SW 1271 (cell line): ENCODE results near the gene NISCH.
A peak's percentile ranks its signal among the peaks of the same experiment; 100 is the strongest.

Experiments
- DNase-seq, 2 experiments: peaks; one replicate each; lab custom pipeline; 2025; lab: John Stamatoyannopoulos, UW

The NISCH gene

GRCh38 chr3:52435246-52436101, 19.9 kb upstream of the NISCH start:
- no peak for DNase-seq

DNA sequence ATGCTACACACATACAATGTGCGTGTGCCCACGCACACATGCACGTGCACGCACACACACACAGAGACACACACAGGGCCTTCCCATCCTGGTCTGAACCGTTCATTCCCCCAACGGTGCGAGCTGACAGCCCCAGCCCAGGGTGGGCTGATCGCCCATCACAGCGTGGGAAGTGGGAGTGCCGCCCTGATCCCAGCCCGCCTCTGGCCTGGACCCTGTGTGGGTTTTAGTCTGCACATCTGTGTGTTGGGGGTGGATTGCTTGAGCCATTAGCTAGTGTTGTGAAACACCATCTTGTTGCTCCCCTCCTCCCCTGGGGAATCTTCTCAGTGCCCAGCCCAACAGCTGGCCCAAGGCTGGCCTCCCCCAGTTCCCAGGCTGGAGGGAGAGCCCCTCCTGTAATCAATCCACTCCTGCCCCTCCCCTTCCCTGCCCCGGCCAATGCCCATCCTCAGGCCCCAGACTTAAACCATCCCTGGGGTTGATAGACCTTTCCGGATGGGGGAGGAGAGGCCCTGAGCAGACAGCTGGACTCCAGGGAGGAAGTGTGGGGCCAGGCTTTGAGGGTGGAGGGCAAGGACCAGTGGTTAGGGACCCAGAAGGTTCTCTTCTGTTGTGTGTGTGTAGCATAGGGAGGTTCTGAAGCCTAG, 18.8 kb upstream of the NISCH start:
- DNase-seq, result no peak

DNA sequence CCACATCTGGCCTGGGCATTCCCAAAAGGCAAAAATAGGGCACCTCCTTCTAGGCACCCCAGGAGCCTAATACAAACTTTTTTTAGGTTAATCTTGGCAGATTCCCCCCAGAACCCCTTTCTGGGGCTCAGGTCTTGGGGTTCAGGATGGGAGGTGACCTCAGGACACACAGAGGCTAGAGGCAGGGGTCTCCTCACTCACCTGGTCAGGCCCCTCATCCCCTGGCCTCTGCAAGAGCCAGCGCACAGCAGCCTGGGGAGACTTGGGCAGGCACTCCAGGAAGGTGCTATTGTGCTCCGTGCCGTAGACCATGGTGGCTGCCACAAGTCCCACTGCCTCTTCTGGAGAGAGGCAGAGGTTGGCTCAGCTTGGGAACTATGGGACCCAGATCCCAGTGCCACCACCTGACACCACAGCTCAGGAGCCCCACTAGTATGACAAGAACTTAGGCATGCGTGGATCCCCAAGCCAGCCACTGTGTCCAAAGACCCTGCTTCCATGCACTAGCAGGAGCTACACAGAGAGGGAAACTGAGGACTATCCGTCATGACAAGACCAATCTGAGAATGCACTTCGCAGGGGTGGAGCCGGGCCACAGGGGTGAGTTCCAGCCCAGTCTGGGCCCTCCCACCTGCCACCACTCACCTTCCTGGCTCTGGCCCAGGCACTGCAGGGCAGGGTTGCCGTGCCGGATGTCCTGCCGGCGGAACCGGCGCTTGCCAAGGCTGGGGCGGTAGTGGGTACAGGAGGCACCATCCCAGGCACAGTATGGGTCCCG, 17.9 kb upstream of the NISCH start:
- no peak for DNase-seq

- no peak for DNase-seq
These were observed 17.4 kb upstream of the NISCH start for GRCh38 chr3:52438104-52438376.

GRCh38 chr3:52438579-52439425, 16.6 kb upstream of the NISCH start:
- DNase-seq, result no peak

DNA sequence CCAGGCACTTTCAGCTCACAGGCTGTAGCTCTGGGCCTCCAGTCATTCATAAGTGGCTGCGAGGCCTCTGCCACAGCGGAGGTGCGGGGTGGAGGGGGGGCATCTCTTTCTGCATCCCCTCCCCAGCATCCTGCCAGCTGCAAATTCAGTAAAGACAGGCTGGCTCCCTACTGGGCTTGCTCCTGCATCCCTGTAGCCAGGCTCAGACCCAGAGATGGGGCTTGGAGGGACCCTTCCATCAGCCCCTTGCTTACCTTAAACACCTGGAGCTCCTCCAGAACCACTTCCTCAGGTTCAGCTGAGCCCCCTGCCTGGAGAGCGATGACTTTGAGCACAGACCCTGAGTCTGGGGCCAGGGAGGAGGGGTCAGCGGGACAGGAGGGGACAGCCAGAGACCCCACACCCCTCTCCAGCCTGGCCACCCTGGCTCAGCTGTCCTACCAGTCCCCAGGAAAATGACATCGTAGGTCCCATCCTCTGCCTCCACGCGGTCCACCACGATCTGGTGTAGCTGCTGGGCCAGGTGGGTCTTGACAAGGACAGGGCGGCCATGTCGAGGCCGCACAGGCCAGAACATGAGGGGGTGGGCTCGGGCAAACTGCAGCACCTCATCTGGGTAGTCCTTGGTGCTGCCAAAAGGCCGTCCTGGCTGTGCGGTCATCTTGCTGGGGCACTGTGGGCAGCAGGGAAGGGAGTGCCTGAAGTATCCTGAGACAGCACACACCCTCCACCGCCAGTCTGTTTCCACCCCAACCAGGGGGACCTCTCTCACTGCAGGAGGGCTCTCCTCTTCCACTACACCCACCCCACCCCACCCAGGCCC, 15.8 kb upstream of the NISCH start:
- DNase-seq, result no peak

DNA sequence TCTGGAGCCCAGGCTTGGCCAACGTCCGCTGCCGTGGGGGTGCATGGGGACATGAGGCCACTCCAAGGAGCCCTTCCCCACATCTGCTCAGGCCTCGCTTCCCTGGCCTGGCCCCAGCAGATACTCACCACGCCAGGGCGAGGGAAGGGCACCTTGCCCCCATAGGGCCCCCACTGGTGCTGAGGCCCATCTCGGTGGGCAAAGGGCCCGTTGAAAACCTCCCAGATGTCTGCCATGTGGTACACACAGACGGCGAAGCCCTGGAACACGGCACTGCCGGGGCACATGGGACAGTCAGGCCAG, 15.2 kb upstream of the NISCH start:
- no peak for DNase-seq

DNA sequence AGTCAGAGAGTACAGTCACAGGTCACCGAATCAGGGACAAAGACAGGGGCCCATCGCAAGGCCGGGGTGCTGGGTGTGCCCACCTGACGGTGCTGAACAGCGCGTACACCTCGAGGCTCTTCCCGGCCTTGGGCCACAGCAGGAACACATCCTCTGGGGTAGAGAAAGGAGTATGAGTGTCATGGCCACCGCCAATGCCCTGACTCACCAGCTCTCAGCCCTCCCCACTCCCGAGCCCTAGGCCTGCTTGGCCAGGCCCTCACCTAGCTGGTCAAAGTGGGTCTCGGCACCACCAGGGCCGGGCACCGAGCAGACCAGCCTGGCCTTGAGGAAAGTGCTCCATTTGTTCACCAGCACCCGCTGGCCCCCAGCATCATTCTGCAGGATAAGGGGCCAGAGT, 14.7 kb upstream of the NISCH start:
- no peak for DNase-seq

- DNase-seq, result no peak
These were observed 14.2 kb upstream of the NISCH start for GRCh38 chr3:52441091-52441771.

GRCh38 chr3:52441772-52442332, 13.6 kb upstream of the NISCH start:
- DNase-seq, result no peak

GRCh38 chr3:52442409-52443267, 12.8 kb upstream of the NISCH start:
- DNase-seq, result no peak

DNA sequence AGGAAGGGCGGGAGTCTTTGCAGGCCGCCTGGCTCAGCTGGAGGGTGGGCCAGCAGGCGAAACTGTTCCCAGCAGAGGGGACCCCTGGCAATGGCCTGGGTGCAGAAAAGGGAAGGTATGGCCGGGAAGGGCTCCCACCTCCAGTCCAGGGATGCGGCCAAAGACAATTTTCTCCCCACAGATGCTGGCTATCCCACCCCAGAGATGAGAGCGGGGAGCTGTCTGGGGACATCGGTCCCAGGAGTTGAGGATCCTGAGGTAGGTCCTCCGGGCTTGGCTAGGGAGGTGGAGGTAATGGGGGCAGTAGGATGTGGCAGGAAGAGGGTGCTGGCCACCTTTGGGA, 12.2 kb upstream of the NISCH start:
- no peak for DNase-seq

- DNase-seq, result no peak
These were observed 11.4 kb upstream of the NISCH start for GRCh38 chr3:52443791-52444687.

DNA sequence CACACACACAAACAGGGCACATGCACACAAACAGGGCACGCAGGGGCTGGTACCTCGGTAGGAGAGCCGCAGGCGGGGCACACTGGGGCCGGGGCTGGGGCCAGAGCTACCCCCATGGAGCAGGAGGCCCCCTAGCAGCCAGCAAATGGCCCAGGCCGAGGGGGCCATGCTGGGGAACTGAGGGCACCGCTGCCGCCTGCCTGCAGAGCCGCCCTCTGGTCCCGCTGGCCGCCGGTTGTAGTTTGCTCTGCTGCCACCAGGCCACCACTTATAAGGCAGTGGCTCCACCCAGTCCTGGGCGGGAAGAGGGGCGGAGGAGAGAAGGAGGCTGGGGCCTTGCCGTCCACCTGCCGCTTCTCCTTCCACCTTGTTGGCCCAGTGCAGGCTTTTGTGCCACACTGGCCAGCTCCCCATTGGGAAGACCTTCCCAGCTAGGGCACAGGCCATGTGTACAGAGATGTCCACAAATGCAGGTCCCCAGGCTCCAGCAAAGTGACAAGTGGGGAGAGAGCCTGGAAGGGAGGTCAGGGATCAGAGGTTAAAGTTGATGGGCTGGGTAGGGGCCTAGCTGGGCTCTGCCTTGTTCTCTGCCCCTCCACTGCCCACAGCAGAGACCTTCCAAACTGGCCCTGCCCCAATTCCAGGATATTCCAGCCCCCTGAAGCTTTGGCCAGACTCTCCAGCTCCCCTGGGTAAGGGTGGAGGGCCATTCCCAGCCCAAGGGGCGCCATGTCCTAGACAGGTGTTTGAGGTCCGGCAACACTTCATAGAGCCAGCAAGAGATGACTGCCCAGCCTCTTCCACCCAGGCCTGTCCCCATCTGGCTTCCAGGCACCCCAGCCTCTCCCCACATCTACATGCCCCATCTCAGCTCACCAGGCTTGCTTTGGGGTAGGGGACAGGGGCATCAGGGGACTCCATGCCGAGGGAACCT, 10.3 kb upstream of the NISCH start, which contains the start of gene SEMA3G:
Gene SEMA3G, minus strand, starts transcription at position 244 of the 934 bp plus-strand sequence. Its CDS starts 76 bp downstream, at position 168.
- peak in 1 of 2 experiments; percentile 10 for DNase-seq

DNA sequence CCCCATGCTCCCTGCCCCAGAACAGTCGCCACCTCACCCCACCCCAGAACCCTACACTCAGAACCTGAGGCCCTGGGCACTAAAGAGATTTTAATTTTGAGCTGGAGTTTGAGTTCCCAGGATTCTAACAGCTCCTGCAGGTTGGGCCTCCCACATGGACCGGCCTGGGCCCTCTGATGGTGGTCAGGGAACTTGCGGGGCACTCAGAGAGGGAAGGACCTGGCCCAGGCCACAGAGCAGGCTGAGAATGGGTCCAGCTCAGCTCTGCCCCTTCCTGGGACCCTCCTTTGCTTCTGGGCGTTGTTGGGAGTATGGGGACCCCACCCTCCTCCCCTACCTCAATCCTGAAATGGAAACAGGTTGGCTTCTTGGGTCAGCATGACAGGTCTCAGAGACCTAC, 9.4 kb upstream of the NISCH start:
- DNase-seq, result no peak

- peak; percentile 40 to 59 for DNase-seq
These were observed 8.5 kb upstream of the NISCH start for GRCh38 chr3:52446631-52447511.
